Lower leg skin (tissue), 4 donors: ENCODE measurements around the gene MCM5. TPM values are rescaled to one million over a fixed set of nuclear protein-coding genes. Genes with fewer than 3 reads are reported as not detected.
A peak's percentile ranks its signal among the peaks of the same experiment; 100 is the strongest.

Experiments used
- DNase-seq, 2 donors: peaks; one replicate each; pipeline ENCODE4 v3.0.0-alpha.2; 2019; ENCODE audit warnings: low spot score in 2 of 2
- H3K4me3 ChIP-seq: fragments of 200-600 bp; sonication (generic); 2 replicates; pipeline ENCODE4 v1.5.1; 2017; ENCODE audit warnings: mild to moderate bottlenecking, low read depth; ENCODE audit not compliant: poor library complexity, severe bottlenecking
- CTCF ChIP-seq, 3 donors: fragments of 450-650 bp; IDR thresholded peaks; one replicate each; pipeline ENCODE4 v1.5.1; 2016; ENCODE audit warnings: antibody characterized with exemption in 3 of 3, mild to moderate bottlenecking in 3 of 3, moderate library complexity in 2 of 3
- POLR2A ChIP-seq, 2 donors: fragments of 450-650 bp; IDR thresholded peaks; one replicate each; pipeline ENCODE4 v1.6.1; 2016 to 2017; ENCODE audit warnings: antibody characterized with exemption in 2 of 2, mild to moderate bottlenecking in 1 of 2, moderate library complexity in 1 of 2
- WGBS, 2 donors: methylation state at CpG; one replicate each; pipeline ENCODE4 v1.1.5; 2018; 5-methylcytosine and 5-hydroxymethylcytosine counted together
- intact Hi-C: fragments of 100-400 bp; cut with DNase I; formaldehyde crosslinking; loops from one replicate; pipeline ENCODE4 v1.15.0; 2023; ENCODE audit warnings: low total_unique reads
- total RNA-seq, 4 donors: library from RNA; depleted of rRNA; stranded (reverse); fragments of >200 nt; gene quantifications; one replicate each; pipeline ENCODE4 v1.1.0, GENCODE V29; 2016

MCM5 gene
- total RNA-seq, 4 donors from 2014 or later: 10.1 to 44.3 (median 20.8) TPM

- TF ChIP-seq POLR2A (IDR thresholded peaks at IDR 0.05): no peak
- TF ChIP-seq CTCF (IDR thresholded peaks at IDR 0.05): no peak
- 40 to 46% methylated on average over 5 of the region's 5 CpGs for WGBS, 2 donors
- intact Hi-C loops: no loop called here
Measured at GRCh38 chr22:35381424-35382009, 18.4 kb upstream of the MCM5 start.

DNA sequence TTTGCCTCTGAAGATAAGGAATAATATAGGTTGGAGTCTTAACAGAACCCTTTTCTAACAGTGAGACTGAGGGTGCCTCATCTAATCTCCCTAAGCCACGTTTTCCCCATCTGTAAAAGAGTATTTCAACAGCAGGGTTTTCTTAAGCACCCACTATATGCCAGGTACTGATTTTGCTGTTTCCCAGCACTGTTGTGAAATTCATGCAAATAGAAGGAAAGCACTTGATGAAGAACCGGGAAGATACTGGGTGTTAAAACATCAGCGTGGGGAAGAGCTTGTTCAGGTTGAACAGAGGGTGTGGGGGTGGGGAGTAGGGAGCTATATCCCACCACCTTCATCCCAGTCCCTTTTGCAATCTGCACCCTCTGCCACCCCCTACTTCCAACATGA lies 16.3 kb upstream of the MCM5 start:
- 85 to 89% methylated on average over 3 of the region's 3 CpGs for WGBS, 2 donors
- intact Hi-C loops: no loop called here
- no peak overlapping the region for H3K4me3 ChIP-seq
- TF ChIP-seq POLR2A (IDR thresholded peaks at IDR 0.05) (no peak), CTCF (IDR thresholded peaks at IDR 0.05) (no peak)
- no peak for DNase-seq

More at GRCh38 chr22:35381424-35382009, 18.4 kb upstream of the MCM5 start:
- peak in 1 of 2 donors; percentile 30 for DNase-seq
- H3K4me3 ChIP-seq: peak overlapping the region; percentile 35

- no peak overlapping the region for H3K4me3 ChIP-seq
- DNase-seq: no peak
- TF ChIP-seq POLR2A (IDR thresholded peaks at IDR 0.05) (no peak), CTCF (IDR thresholded peaks at IDR 0.05) (no peak)
Measured at GRCh38 chr22:35384527-35384926, 15.4 kb upstream of the MCM5 start.

DNA sequence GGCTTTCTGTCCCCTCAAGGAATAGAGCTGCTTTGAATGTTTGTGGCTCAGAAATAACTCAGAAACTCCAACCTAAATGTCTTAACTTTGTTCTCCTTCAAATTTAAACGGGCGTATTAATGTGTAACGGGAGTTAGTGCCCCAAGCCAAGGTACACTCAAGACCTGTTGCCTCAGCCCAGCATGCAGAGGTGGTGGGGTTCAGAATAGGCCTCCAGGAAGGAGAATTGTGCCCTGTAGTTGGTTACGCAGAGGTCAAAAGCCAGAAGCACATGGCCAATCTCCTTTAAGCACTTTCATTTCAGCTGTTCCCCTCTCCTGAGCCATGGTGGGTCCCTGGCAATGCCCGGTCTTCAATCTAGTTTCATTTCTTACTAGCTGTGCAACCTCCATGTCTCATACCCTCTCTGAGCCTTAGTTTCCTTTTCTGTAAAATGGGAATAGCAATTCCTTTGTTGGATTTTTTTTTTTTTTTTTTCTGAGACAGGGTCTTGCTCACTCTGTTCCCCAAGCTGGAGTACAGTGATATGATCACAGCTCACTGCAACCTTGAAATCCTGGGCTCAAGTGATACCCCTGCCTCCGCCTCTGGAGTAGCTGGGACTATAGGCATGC lies 14.9 kb upstream of the MCM5 start:
- no peak for TF ChIP-seq CTCF (IDR thresholded peaks at IDR 0.05)
- TF ChIP-seq POLR2A (IDR thresholded peaks at IDR 0.05): no peak
- DNase-seq: no peak
- WGBS, 2 donors: 79 to 87% methylated on average over 6 of the region's 6 CpGs
- no peak overlapping the region for H3K4me3 ChIP-seq
- intact Hi-C loops: no loop called here

More at GRCh38 chr22:35384527-35384926, 15.4 kb upstream of the MCM5 start:
- 84 to 86% methylated on average over 4 of the region's 4 CpGs for WGBS, 2 donors
- intact Hi-C loops: no loop called here

GRCh38 chr22:35386670-35387288 lies 13.2 kb upstream of the MCM5 start:
- H3K4me3 ChIP-seq: no peak overlapping the region
- WGBS, 2 donors: 96% methylated on average over 12 to 15 of the region's 19 CpGs
- DNase-seq: no peak
- intact Hi-C loops: no loop called here
- TF ChIP-seq POLR2A (IDR thresholded peaks at IDR 0.05): no peak
- TF ChIP-seq CTCF (IDR thresholded peaks at IDR 0.05): no peak
